ENCODE measurements around the gene NDEL1. TPM values are rescaled to one million over a fixed set of nuclear protein-coding genes. Genes with fewer than 3 reads are reported as not detected.

The NDEL1 gene
- total RNA-seq, 1 experiment from 2014 or later = 40.5 TPM

GRCh38 chr17:8441690-8442089 lies 6.0 kb downstream of the NDEL1 start:
- Mint-ChIP-seq H3K9me3 (ENCODE audit: low read depth, unreplicated experiment) (no peaks in the 10 kb centered on the region), H3K27me3 (ENCODE audit: unreplicated experiment) (no peaks in the 10 kb centered on the region), H3K4me3 (ENCODE audit: low read depth, unreplicated experiment) (no peak overlapping the region), H3K27ac (ENCODE audit: unreplicated experiment) (no peak overlapping the region), H3K4me1 (ENCODE audit: low read depth, unreplicated experiment) (peaks cover 13% of the 10 kb centered on the region), H3K36me3 (ENCODE audit: insufficient read depth, unreplicated experiment) (peaks cover 21% of the 10 kb centered on the region)
- BruUV-seq (replicated peaks) = no TSS peak
- no peak for DNase-seq
- intact Hi-C loops (cut with micrococcal nuclease; ENCODE audit: unreplicated experiment) = no loop called here
- TF ChIP-seq CTCF (IDR thresholded peaks at IDR 0.05; ENCODE audit: unreplicated experiment) = no peak
- CTCF ChIA-PET = no interaction called here

- Mint-ChIP-seq H3K27ac (ENCODE audit: unreplicated experiment) (no peak overlapping the region), H3K9me3 (ENCODE audit: low read depth, unreplicated experiment) (no peaks in the 10 kb centered on the region), H3K27me3 (ENCODE audit: unreplicated experiment) (no peaks in the 10 kb centered on the region), H3K4me3 (ENCODE audit: low read depth, unreplicated experiment) (no peak overlapping the region), H3K36me3 (ENCODE audit: insufficient read depth, unreplicated experiment) (peaks cover 20% of the 10 kb centered on the region), H3K4me1 (ENCODE audit: low read depth, unreplicated experiment) (peaks cover 13% of the 10 kb centered on the region)
- CTCF ChIA-PET = no interaction called here
- BruUV-seq (replicated peaks) = no TSS peak
- no peak for TF ChIP-seq CTCF (IDR thresholded peaks at IDR 0.05; ENCODE audit: unreplicated experiment)
- intact Hi-C loops (cut with micrococcal nuclease; ENCODE audit: unreplicated experiment) = no loop called here
- no peak for DNase-seq
These were observed 6.6 kb downstream of the NDEL1 start for GRCh38 chr17:8442310-8442709.

- Mint-ChIP-seq H3K9me3 (ENCODE audit: low read depth, unreplicated experiment) (no peaks in the 10 kb centered on the region), H3K36me3 (ENCODE audit: insufficient read depth, unreplicated experiment) (peaks cover 21% of the 10 kb centered on the region), H3K27me3 (ENCODE audit: unreplicated experiment) (no peaks in the 10 kb centered on the region), H3K4me1 (ENCODE audit: low read depth, unreplicated experiment) (peaks cover 13% of the 10 kb centered on the region), H3K27ac (ENCODE audit: unreplicated experiment) (no peak overlapping the region), H3K4me3 (ENCODE audit: low read depth, unreplicated experiment) (no peak overlapping the region)
- DNase-seq = no peak
- intact Hi-C loops (cut with micrococcal nuclease; ENCODE audit: unreplicated experiment) = no loop called here
- TF ChIP-seq CTCF (IDR thresholded peaks at IDR 0.05; ENCODE audit: unreplicated experiment) = no peak
- no TSS peak for BruUV-seq (replicated peaks)
- CTCF ChIA-PET = no interaction called here
These were observed 8.1 kb downstream of the NDEL1 start for GRCh38 chr17:8443756-8444155.

GRCh38 chr17:8444494-8444893 lies 8.8 kb downstream of the NDEL1 start:
- CTCF ChIA-PET = no interaction called here
- Mint-ChIP-seq H3K27me3 (ENCODE audit: unreplicated experiment) (no peaks in the 10 kb centered on the region), H3K4me3 (ENCODE audit: low read depth, unreplicated experiment) (no peak overlapping the region), H3K9me3 (ENCODE audit: low read depth, unreplicated experiment) (no peaks in the 10 kb centered on the region), H3K4me1 (ENCODE audit: low read depth, unreplicated experiment) (peaks cover 13% of the 10 kb centered on the region), H3K27ac (ENCODE audit: unreplicated experiment) (no peak overlapping the region), H3K36me3 (ENCODE audit: insufficient read depth, unreplicated experiment) (peaks cover 17% of the 10 kb centered on the region)
- DNase-seq = no peak
- no TSS peak for BruUV-seq (replicated peaks)
- intact Hi-C loops (cut with micrococcal nuclease; ENCODE audit: unreplicated experiment) = no loop called here
- TF ChIP-seq CTCF (IDR thresholded peaks at IDR 0.05; ENCODE audit: unreplicated experiment) = no peak

- intact Hi-C loops (cut with micrococcal nuclease; ENCODE audit: unreplicated experiment) = no loop called here
- no peak overlapping the region for H3K4me3 Mint-ChIP-seq (ENCODE audit: low read depth, unreplicated experiment)
- peaks cover 10% of the 10 kb centered on the region for H3K36me3 Mint-ChIP-seq (ENCODE audit: insufficient read depth, unreplicated experiment)
- TF ChIP-seq CTCF (IDR thresholded peaks at IDR 0.05; ENCODE audit: unreplicated experiment) = no peak
- H3K27me3 Mint-ChIP-seq (ENCODE audit: unreplicated experiment) = no peaks in the 10 kb centered on the region
- DNase-seq = no peak
- H3K4me1 Mint-ChIP-seq (ENCODE audit: low read depth, unreplicated experiment) = peaks cover 13% of the 10 kb centered on the region
- CTCF ChIA-PET = no interaction called here
- H3K9me3 Mint-ChIP-seq (ENCODE audit: low read depth, unreplicated experiment) = no peaks in the 10 kb centered on the region
- no peak overlapping the region for H3K27ac Mint-ChIP-seq (ENCODE audit: unreplicated experiment)
- no TSS peak for BruUV-seq (replicated peaks)
These were observed 9.9 kb downstream of the NDEL1 start for GRCh38 chr17:8445536-8445935.
